ENCODE measurements around the gene C1orf141.
"Not testable (repeated sequence)": the region's sequence is repeated elsewhere in the genome, so short reads cannot be mapped to it uniquely, and the experiment has no call there.

C1orf141 gene

GRCh38 chr1:67134695-67135094, at the start of gene C1orf141:
C1orf141 (minus strand) TSS chr1:67134970; CDS start chr1:67127240, 7,730 bp downstream.
- no peak for DNase-seq

- DNase-seq = no peak
Measured at GRCh38 chr1:67175530-67176087, 40.8 kb upstream of the C1orf141 start.

GRCh38 chr1:67174716-67175284, 40.0 kb upstream of the C1orf141 start:
- no peak for DNase-seq

DNA sequence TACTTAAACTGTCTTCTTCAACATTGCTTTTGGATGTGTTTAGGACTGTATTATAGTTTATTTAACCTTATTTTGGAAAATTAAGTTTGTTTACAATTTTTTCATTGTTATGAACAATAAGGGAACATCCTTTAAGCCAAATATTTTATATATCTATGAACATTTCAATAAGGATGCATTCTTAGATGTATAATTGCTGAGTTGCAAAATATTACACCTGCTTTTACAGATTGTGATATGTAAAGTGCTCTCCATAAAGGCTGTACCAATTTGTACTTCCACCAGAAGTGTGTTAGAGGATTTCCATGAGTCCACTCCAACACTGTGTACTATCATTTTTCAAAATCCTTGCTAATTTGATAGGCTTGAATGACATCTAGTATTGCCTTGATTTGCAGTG, 39.2 kb upstream of the C1orf141 start:
- DNase-seq = no peak

DNA sequence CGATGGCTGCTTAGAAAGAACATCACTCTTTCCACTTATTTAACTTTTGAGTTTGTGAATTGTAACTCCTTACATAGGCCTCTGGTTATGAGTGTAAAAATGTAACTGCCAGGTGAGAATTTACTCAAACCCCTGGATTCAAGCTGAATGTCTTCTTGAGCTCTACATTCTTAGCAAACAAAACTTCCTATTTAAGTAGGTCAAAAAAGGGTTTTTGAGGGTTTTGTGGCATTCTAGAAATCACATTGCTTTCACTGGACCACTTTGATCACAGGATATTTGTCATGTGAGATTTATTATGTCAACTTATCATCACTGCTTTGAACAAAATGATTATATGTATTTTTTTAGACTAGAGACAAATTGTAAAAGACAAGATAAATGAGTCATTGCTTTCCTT, 37.2 kb upstream of the C1orf141 start:
- peak; percentile 69 for DNase-seq

- DNase-seq = no peak
Measured at GRCh38 chr1:67171574-67171955, 36.8 kb upstream of the C1orf141 start.

- peak; percentile 60 for DNase-seq
Measured at GRCh38 chr1:67170751-67171573, 36.2 kb upstream of the C1orf141 start.

DNA sequence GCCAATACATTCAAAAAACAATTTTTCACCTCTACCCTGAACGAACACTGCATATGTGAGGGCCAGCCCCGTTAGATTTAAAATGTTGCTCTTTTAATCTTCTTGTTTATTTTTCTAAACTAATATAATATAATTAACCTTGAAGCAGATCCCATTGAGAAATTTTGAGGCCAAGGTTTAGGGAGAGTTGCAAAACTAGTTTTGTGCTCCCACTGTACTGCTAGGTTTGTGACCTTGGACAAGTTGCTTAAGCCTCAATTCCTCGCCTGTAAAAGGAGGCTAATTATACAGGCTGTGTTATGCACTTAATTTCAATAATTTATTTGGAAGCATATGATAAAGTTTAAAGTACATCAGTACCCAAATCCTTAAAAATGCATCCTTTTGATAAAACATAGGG, 35.2 kb upstream of the C1orf141 start:
- DNase-seq = no peak

DNA sequence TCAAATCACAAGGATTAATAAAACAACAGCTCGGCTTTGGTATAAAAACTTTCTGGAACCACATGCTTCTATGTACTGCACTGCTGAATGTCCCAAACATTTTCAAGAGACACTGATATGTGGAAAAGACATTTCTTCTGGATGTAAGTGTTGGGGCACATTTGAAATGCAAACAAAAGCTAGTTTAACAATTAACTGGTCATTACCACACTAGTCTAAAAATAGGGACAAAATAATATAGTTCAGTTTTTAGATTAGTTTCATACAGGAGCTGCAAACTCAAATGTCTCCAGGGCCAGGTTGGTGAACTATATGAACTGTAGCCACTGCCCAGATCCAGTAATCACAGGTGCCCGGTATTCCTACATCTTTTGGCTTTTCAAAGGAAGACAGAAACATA, 34.7 kb upstream of the C1orf141 start:
- DNase-seq = no peak

GRCh38 chr1:67166196-67166595, 31.4 kb upstream of the C1orf141 start, which contains the start of gene IL23R:
IL23R (plus strand) TSS chr1:67166454; CDS start chr1:67168121, 1,667 bp downstream.
- DNase-seq = peak; percentile 44

DNA sequence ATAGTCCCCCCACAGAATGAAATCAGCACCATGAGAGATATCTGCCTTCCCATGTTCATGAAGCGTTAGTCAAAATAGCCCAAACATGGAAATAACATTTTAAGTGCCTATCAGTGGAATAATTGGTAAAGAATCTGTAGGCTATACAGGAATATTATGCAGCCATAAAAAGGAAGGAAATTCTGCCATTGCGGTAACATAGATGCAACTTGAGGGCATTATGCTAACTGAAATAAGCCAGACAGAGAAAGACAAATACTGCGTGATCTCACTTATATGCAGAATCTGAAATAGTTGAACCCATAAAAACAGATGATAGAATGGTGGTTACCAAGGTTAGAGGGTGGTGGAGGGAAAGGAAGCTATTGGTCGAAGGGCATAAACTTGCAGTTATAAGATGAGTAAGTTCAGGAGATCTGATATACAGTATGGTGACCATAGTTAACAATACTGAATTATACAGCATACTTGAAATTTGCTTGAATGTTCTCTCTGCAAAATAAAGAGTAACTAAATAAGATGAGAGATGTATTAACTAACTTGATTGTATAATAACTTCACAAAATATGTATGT, 30.8 kb upstream of the C1orf141 start:
- no peak for DNase-seq

- peak; percentile 68 for DNase-seq
Measured at GRCh38 chr1:67162954-67163353, 28.2 kb upstream of the C1orf141 start.

GRCh38 chr1:67159233-67159632, 24.5 kb upstream of the C1orf141 start:
- no peak for DNase-seq

- no peak for DNase-seq
Measured at GRCh38 chr1:67158401-67158800, 23.6 kb upstream of the C1orf141 start.

- DNase-seq = no peak
Measured at GRCh38 chr1:67150931-67151330, 16.2 kb upstream of the C1orf141 start.

GRCh38 chr1:67149179-67149770, 14.5 kb upstream of the C1orf141 start:
- peak; percentile 60 for DNase-seq

- no peak for DNase-seq
Measured at GRCh38 chr1:67148516-67149178, 13.9 kb upstream of the C1orf141 start.

DNA sequence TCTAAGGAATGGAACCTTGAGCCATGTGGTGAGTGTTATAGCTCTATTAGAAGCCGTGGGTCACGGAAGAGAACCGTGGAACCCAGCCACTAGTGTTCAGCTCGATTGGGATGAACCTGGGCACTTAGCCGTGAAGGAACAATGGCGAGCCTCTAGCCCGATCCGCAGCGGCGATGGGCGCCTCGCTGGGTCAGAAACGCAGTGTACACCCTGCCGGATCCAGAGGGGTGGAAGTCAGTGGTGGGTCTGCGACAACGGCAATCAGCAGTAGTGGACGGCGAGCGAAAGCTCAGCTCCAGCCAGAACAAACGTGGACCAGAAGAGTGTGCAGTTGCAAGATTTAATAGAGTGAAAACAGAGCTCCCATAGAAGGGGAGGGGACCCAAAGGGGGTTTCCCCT, 13.2 kb upstream of the C1orf141 start:
- DNase-seq = not testable (repeated sequence)

- DNase-seq = no peak
Measured at GRCh38 chr1:67146539-67146938, 11.8 kb upstream of the C1orf141 start.

DNA sequence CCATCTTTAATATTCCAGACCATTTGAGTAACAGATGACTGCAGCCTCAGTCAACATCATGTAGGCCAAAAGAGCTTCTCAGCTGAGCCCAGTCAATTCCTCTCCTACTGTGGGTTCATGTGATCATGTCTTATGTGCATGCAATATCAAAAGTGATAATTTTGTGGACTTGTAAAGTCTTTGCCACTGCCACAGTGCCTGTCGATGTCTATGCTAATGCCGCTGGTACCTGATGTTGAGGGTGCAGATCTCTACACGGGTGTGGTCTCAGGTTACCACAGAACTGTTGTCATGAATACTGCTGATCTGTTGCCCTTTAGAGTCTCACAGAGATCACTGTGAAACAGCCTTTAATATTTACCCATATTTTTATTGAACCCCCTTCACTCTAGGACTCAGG, 11.3 kb upstream of the C1orf141 start:
- no peak for DNase-seq

GRCh38 chr1:67144696-67145095, 9.9 kb upstream of the C1orf141 start:
- DNase-seq = peak; percentile 17

GRCh38 chr1:67143966-67144365, 9.2 kb upstream of the C1orf141 start:
- DNase-seq = no peak

DNA sequence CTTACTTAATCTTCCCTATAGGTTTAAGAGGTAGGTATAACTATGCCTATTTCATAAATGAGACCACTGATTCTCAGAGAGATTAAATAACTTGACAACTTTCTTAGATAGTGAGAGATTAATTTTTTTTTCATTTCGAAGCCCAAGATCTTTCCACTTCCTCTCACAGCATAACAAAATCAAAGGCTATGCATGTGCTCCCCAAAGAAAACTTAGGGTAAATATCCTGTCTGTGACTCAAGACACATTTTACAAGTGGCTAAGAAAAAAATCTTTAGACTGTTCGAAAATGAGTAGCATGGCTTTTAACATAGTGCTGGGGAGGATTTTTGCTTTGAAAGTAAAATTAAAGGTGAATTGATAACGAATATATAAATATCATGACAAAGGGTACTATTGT, 8.2 kb upstream of the C1orf141 start:
- peak; percentile 18 for DNase-seq
